Duodenal mucosa (tissue), 2 donors: ENCODE data around the gene KCNIP4.

ENCODE experiments used
- H3K27ac ChIP-seq: one replicate; pipeline ENCODE4 v1.7.0; 2013; ENCODE audit warnings: low read depth, low read length
- H3K27me3 ChIP-seq, 2 donors: one replicate each; pipeline ENCODE4 v1.7.0; 2013; ENCODE audit warnings: low read length in 2 of 2, control low read depth in 1 of 2; ENCODE audit not compliant: insufficient read depth in 2 of 2, control insufficient read depth in 1 of 2
- H3K36me3 ChIP-seq, 2 donors: one replicate each; pipeline ENCODE4 v1.7.0; 2013; ENCODE audit warnings: low read length in 2 of 2, control low read depth in 1 of 2; ENCODE audit not compliant: insufficient read depth in 2 of 2, control insufficient read depth in 1 of 2
- H3K4me1 ChIP-seq, 2 donors: one replicate each; pipeline ENCODE4 v1.7.0; 2013; ENCODE audit warnings: low read length in 2 of 2, control low read depth in 1 of 2; ENCODE audit not compliant: insufficient read depth in 2 of 2, control insufficient read depth in 1 of 2
- H3K4me3 ChIP-seq, 2 donors: one replicate each; pipeline ENCODE4 v1.7.0; 2013; ENCODE audit warnings: low read length in 2 of 2, low read depth in 1 of 2
- H3K9ac ChIP-seq, 2 donors: one replicate each; pipeline ENCODE4 v1.7.0; 2013; ENCODE audit warnings: low read length in 2 of 2, low read depth in 1 of 2
- H3K9me3 ChIP-seq, 2 donors: one replicate each; pipeline ENCODE4 v1.7.0; 2013; ENCODE audit warnings: low read length in 2 of 2, control low read depth in 1 of 2; ENCODE audit not compliant: control insufficient read depth in 1 of 2

Gene KCNIP4

DNA sequence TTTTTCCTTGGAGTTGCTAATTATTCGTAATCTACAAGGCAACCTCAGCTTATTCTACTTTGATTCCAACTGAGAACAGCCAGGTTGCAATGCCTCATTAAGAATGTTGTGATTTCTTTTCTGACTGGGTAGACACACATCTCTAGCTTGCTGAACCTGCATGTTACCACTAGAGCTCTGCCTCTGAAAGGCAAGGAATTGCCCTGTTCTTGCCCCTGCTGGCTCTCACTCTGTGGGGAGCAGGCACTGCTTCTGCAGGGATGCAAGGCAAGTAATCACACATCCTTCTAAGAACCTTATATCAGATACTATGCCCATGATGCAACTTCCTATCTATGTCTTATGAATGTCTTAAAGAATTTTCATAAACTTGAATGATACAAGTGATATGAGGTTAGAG is 745.2 kb downstream of the KCNIP4 start:
- no peak overlapping the region for H3K4me3 ChIP-seq
- H3K9me3 ChIP-seq: no peaks in the 10 kb centered on the region
- no peaks in the 10 kb centered on the region for H3K27me3 ChIP-seq
- H3K27ac ChIP-seq: no peak overlapping the region
- no peak overlapping the region for H3K9ac ChIP-seq
- H3K36me3 ChIP-seq: no peaks in the 10 kb centered on the region
- no peaks in the 10 kb centered on the region for H3K4me1 ChIP-seq

- no peaks in the 10 kb centered on the region for H3K36me3 ChIP-seq
- no peaks in the 10 kb centered on the region for H3K4me1 ChIP-seq
- H3K9me3 ChIP-seq: no peaks in the 10 kb centered on the region
- no peak overlapping the region for H3K27ac ChIP-seq
- H3K9ac ChIP-seq: no peak overlapping the region
- H3K4me3 ChIP-seq: no peak overlapping the region
- no peaks in the 10 kb centered on the region for H3K27me3 ChIP-seq
Observed at GRCh38 chr4:21202959-21203358, 745.6 kb downstream of the KCNIP4 start.

GRCh38 chr4:21198683-21199082 is 749.9 kb downstream of the KCNIP4 start:
- Histone ChIP-seq H3K4me3 (no peak overlapping the region), H3K9ac (no peak overlapping the region), H3K36me3 (no peaks in the 10 kb centered on the region), H3K27me3 (no peaks in the 10 kb centered on the region), H3K9me3 (no peaks in the 10 kb centered on the region), H3K27ac (no peak overlapping the region), H3K4me1 (no peaks in the 10 kb centered on the region)

DNA sequence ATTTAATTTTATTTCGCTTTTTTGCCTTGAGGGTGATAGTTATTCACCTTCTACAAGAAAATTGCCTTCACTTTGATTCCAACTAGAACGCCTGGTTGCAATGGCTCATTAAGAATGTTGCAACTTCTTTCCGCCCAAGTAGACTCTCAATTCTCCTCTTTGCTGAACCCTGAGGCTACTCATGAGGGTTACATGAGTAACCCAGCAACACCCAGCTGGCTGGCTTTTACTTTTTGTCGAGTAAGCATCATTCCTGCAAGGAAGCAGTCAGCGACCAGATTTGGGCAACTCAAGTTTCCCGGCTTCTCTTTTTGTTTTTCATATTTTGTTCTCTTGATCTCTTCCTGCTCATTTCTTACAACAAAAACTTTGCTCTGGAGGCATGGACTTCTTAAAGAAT is 752.9 kb downstream of the KCNIP4 start:
- no peak overlapping the region for H3K27ac ChIP-seq
- H3K4me3 ChIP-seq: no peak overlapping the region
- H3K9ac ChIP-seq: no peak overlapping the region
- no peaks in the 10 kb centered on the region for H3K36me3 ChIP-seq
- no peaks in the 10 kb centered on the region for H3K4me1 ChIP-seq
- no peaks in the 10 kb centered on the region for H3K27me3 ChIP-seq
- H3K9me3 ChIP-seq: no peaks in the 10 kb centered on the region

- Histone ChIP-seq H3K9me3 (no peaks in the 10 kb centered on the region), H3K9ac (no peak overlapping the region), H3K36me3 (no peaks in the 10 kb centered on the region), H3K27me3 (no peaks in the 10 kb centered on the region), H3K4me3 (no peak overlapping the region), H3K27ac (no peak overlapping the region), H3K4me1 (no peaks in the 10 kb centered on the region)
Observed at GRCh38 chr4:21192367-21192766, 756.2 kb downstream of the KCNIP4 start.

DNA sequence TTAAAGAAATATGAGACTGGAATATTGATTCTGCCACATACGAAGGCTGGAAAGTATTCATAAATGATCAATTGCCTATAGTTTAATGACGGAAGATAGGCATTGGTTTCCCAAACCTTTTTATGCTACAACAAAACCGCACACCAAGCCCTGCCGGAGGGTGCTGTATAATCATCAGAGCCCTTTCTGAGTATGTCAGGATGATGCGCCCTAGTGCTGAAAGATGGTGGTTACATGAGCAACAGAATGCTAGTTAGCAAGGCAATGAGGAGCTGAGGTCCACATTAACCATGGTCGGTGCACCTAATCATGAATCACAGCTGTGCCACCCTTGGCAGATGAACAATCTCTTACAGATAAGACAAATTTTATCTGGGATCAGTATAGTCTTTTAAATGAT is 757.3 kb downstream of the KCNIP4 start:
- no peaks in the 10 kb centered on the region for H3K9me3 ChIP-seq
- H3K27ac ChIP-seq: no peak overlapping the region
- H3K27me3 ChIP-seq: no peaks in the 10 kb centered on the region
- no peak overlapping the region for H3K4me3 ChIP-seq
- no peaks in the 10 kb centered on the region for H3K4me1 ChIP-seq
- H3K36me3 ChIP-seq: no peaks in the 10 kb centered on the region
- H3K9ac ChIP-seq: no peak overlapping the region

- no peaks in the 10 kb centered on the region for H3K4me1 ChIP-seq
- no peaks in the 10 kb centered on the region for H3K36me3 ChIP-seq
- no peak overlapping the region for H3K4me3 ChIP-seq
- no peaks in the 10 kb centered on the region for H3K27me3 ChIP-seq
- no peak overlapping the region for H3K9ac ChIP-seq
- no peak overlapping the region for H3K27ac ChIP-seq
- no peaks in the 10 kb centered on the region for H3K9me3 ChIP-seq
Observed at GRCh38 chr4:21184788-21185187, 763.8 kb downstream of the KCNIP4 start.

- H3K4me1 ChIP-seq: no peaks in the 10 kb centered on the region
- H3K36me3 ChIP-seq: no peaks in the 10 kb centered on the region
- H3K9me3 ChIP-seq: no peaks in the 10 kb centered on the region
- H3K4me3 ChIP-seq: no peak overlapping the region
- H3K9ac ChIP-seq: no peak overlapping the region
- H3K27me3 ChIP-seq: no peaks in the 10 kb centered on the region
- H3K27ac ChIP-seq: no peak overlapping the region
Observed at GRCh38 chr4:21181716-21182115, 766.9 kb downstream of the KCNIP4 start.

DNA sequence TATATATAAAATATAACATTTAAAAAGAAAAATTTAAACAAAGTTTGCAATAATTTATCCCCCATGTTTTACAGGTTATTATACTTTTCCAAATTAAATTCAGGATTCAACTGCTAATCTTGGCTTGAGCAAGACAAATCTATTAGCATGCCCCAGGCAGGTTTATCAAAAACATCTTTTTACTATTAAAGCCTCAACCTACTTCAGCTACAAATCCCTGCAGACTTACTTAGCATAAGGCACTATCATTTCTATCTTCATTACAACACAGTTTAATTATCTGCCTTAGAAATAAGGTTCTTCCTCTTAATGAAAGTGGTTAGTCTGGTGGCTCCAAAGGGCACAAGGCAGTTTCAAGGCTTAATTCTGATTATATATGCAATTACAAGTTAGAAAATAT is 770.7 kb downstream of the KCNIP4 start:
- Histone ChIP-seq H3K4me1 (no peaks in the 10 kb centered on the region), H3K27me3 (no peaks in the 10 kb centered on the region), H3K9me3 (no peaks in the 10 kb centered on the region), H3K4me3 (no peak overlapping the region), H3K36me3 (no peaks in the 10 kb centered on the region), H3K27ac (no peak overlapping the region), H3K9ac (no peak overlapping the region)

- Histone ChIP-seq H3K9me3 (no peaks in the 10 kb centered on the region), H3K4me1 (no peaks in the 10 kb centered on the region), H3K36me3 (no peaks in the 10 kb centered on the region), H3K27me3 (no peaks in the 10 kb centered on the region), H3K9ac (no peak overlapping the region), H3K27ac (no peak overlapping the region), H3K4me3 (no peak overlapping the region)
Observed at GRCh38 chr4:21177092-21177491, 771.5 kb downstream of the KCNIP4 start.

GRCh38 chr4:21167711-21168110 is 780.9 kb downstream of the KCNIP4 start:
- no peak overlapping the region for H3K9ac ChIP-seq
- H3K4me3 ChIP-seq: no peak overlapping the region
- peaks cover 0 to 4% of the 10 kb centered on the region in 2 donors for H3K9me3 ChIP-seq
- H3K4me1 ChIP-seq: no peaks in the 10 kb centered on the region
- H3K27me3 ChIP-seq: no peaks in the 10 kb centered on the region
- H3K36me3 ChIP-seq: no peaks in the 10 kb centered on the region
- H3K27ac ChIP-seq: no peak overlapping the region
